Thoracic aorta (tissue), 2 donors: ENCODE measurements around the gene MAP1LC3B2. TPM values are rescaled to one million over a fixed set of nuclear protein-coding genes. Genes with fewer than 3 reads are reported as not detected.

Experiments
- ATAC-seq: fragments of 150-250 bp; one replicate; pipeline ENCODE4 v1.8.0; 2017; ENCODE audit warnings: low read depth; ENCODE audit not compliant: insufficient number of reproducible peaks, low FRiP score
- DNase-seq: peaks from one replicate; pipeline ENCODE4 v3.0.0-alpha.2; 2020; ENCODE audit warnings: low spot score
- H3K27ac ChIP-seq, 2 donors: fragments of 200-600 bp; sonication (generic); 1 replicate in 1 of 2; 2 replicates in 1 of 2; pipeline ENCODE4 v1.5.1; 2016; ENCODE audit warnings: mild to moderate bottlenecking in 2 of 2, moderate library complexity in 2 of 2
- H3K27me3 ChIP-seq: fragments of 200-600 bp; sonication (generic); replicated peaks from 2 replicates; pipeline ENCODE4 v1.6.0; 2016; ENCODE audit warnings: mild to moderate bottlenecking; ENCODE audit not compliant: insufficient read depth
- H3K36me3 ChIP-seq: fragments of 200-600 bp; sonication (generic); one replicate; pipeline ENCODE4 v1.5.1; 2016
- H3K4me1 ChIP-seq, 2 donors: fragments of 200-600 bp; sonication (generic); 1 replicate in 1 of 2; 2 replicates in 1 of 2; pipeline versions ENCODE4 v1.5.1 to v1.6.0; 2016; ENCODE audit warnings: low read depth in 2 of 2, mild to moderate bottlenecking in 1 of 2; ENCODE audit not compliant: control insufficient read depth in 1 of 2
- H3K4me3 ChIP-seq: fragments of 200-600 bp; sonication (generic); 2 replicates; pipeline ENCODE4 v1.5.1; 2016; ENCODE audit warnings: mild to moderate bottlenecking
- H3K9me3 ChIP-seq: fragments of 200-600 bp; sonication (generic); 2 replicates; pipeline ENCODE4 v1.5.1; 2016
- CTCF ChIP-seq: fragments of 200-600 bp; sonication (generic); IDR thresholded peaks from one replicate; pipeline ENCODE4 v1.5.1; 2019; ENCODE audit warnings: antibody characterized with exemption
- total RNA-seq, 2 donors: library from RNA; depleted of rRNA; stranded (reverse); fragments of >200 nt; gene quantifications; one replicate each; pipeline versions ENCODE4 v1.1.0 to v1.2.3, GENCODE V29; 2016

Gene MAP1LC3B2
- total RNA-seq, 2 donors from 2014 or later = 1.5 TPM; not detected in 1

- Histone ChIP-seq H3K9me3 (no peaks in the 10 kb centered on the region), H3K27ac (no peak overlapping the region), H3K4me1 (peaks cover 8 to 45% of the 10 kb centered on the region in 2 donors)
Measured at GRCh38 chr12:116537101-116537904, 21.9 kb upstream of the MAP1LC3B2 start.

DNA sequence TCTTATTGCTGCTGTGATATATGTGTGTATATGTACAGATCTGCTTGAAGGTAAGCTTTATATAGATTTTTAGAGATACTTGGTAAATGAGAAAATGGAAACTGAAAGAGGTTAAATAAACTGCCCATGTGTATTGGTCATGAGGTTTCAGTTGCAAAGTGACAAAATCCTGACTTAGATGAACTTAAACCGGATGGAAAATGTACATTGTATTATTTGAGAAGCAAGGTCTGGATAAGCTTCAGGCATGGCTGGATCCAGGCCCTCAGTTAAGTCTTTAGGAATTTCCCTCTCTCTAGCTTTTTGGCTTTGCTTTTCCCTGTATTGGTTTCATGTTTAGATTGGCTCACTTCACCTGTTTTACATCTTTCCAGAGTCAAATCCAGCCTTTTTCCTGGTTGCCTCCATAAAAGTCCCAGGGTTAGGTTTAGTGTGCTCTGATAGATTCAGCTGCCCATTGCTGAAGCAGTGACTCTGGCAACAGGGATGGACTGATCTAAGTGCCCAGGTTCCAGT lies 21.0 kb upstream of the MAP1LC3B2 start:
- H3K27ac ChIP-seq = no peak overlapping the region
- H3K36me3 ChIP-seq = no peaks in the 10 kb centered on the region
- no peak overlapping the region for H3K4me3 ChIP-seq
- no peak for ATAC-seq
- H3K27me3 ChIP-seq = no peaks in the 10 kb centered on the region
- TF ChIP-seq CTCF = no peak
- peaks cover 8 to 39% of the 10 kb centered on the region in 2 donors for H3K4me1 ChIP-seq
- no peak for DNase-seq
- no peaks in the 10 kb centered on the region for H3K9me3 ChIP-seq

More at GRCh38 chr12:116537101-116537904, 21.9 kb upstream of the MAP1LC3B2 start:
- Histone ChIP-seq H3K27me3 (no peaks in the 10 kb centered on the region), H3K4me3 (no peak overlapping the region), H3K36me3 (no peaks in the 10 kb centered on the region)
- ATAC-seq (no peak), DNase-seq (no peak)
- no peak for TF ChIP-seq CTCF

DNA sequence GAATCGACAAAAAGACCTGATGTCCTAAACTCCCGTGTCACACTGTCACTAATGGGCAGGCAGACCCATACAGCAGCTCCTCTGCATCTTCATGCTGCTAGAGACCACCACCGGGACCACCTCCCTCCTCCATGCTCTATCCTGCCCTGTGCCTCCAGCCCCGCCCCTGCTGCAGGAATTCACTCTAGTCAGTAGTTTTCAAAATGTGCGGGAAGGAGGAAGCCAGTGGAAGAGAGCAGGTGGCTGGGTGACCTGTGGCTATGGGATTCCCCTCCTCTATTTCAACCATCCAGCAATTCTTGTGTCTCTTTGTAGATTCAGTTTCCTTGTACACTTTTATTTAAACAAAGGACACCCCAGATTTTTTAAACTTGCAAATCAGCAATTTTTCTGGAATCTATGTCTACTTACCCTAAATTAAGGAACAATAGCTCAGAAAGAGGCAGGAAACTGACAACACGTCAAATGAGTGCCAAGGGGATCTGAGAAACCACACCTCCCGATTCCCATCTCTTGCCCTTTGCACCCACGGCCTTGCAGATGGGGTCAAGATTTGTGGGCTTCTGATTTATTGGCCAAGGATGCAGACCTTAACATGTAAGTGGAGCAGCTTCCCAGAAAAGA lies 20.4 kb upstream of the MAP1LC3B2 start:
- no peak overlapping the region for H3K27ac ChIP-seq
- TF ChIP-seq CTCF = no peak
- H3K4me1 ChIP-seq = peaks cover 8 to 34% of the 10 kb centered on the region in 2 donors
- no peaks in the 10 kb centered on the region for H3K27me3 ChIP-seq
- DNase-seq = no peak
- ATAC-seq = no peak
- no peaks in the 10 kb centered on the region for H3K36me3 ChIP-seq
- no peak overlapping the region for H3K4me3 ChIP-seq
- no peaks in the 10 kb centered on the region for H3K9me3 ChIP-seq

DNA sequence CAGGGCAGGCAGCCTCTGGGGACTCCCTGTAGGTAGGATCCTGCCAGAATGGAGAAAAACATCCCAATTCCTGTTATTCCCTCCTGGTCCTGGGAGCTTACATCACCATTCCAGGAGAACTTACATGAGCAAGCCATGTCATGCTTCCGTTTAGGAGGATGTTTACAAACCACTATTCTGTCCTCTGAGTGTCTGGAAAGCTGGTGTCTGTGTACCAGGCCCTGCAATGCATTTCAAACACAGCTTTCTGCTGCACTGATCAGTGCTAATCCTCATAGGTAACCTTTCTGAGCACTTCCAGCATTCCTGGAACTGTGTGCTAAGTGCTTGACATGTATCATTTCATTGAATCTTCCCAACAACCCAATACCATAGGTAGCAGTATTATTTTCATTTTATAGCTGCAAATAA lies 19.8 kb upstream of the MAP1LC3B2 start:
- Histone ChIP-seq H3K27ac (no peak overlapping the region), H3K4me3 (no peak overlapping the region), H3K4me1 (peaks cover 8 to 33% of the 10 kb centered on the region in 2 donors), H3K27me3 (no peaks in the 10 kb centered on the region), H3K9me3 (no peaks in the 10 kb centered on the region), H3K36me3 (no peaks in the 10 kb centered on the region)
- ATAC-seq = no peak
- DNase-seq = no peak
- TF ChIP-seq CTCF = no peak

- no peaks in the 10 kb centered on the region for H3K27me3 ChIP-seq
- H3K36me3 ChIP-seq = no peaks in the 10 kb centered on the region
- peaks cover 8 to 27% of the 10 kb centered on the region in 2 donors for H3K4me1 ChIP-seq
- no peak for TF ChIP-seq CTCF
- peak overlapping the region; percentile 27 for H3K4me3 ChIP-seq
- DNase-seq (no peak), ATAC-seq (no peak)
- H3K27ac ChIP-seq = no peak overlapping the region
- no peaks in the 10 kb centered on the region for H3K9me3 ChIP-seq
Measured at GRCh38 chr12:116539905-116540482, 19.2 kb upstream of the MAP1LC3B2 start.
